SKM-1 treated with dmso at 0.1 percent for 144 hours (cell line): ENCODE results near the gene CEP152.
"Not testable (repeated sequence)": the region's sequence is repeated elsewhere in the genome, so short reads cannot be mapped to it uniquely, and the experiment has no call there.

Source experiments
- DNase-seq: peaks from one replicate; lab custom pipeline; 2025; ENCODE audit not compliant: unreplicated experiment; lab: John Stamatoyannopoulos, UW

Gene CEP152

DNA sequence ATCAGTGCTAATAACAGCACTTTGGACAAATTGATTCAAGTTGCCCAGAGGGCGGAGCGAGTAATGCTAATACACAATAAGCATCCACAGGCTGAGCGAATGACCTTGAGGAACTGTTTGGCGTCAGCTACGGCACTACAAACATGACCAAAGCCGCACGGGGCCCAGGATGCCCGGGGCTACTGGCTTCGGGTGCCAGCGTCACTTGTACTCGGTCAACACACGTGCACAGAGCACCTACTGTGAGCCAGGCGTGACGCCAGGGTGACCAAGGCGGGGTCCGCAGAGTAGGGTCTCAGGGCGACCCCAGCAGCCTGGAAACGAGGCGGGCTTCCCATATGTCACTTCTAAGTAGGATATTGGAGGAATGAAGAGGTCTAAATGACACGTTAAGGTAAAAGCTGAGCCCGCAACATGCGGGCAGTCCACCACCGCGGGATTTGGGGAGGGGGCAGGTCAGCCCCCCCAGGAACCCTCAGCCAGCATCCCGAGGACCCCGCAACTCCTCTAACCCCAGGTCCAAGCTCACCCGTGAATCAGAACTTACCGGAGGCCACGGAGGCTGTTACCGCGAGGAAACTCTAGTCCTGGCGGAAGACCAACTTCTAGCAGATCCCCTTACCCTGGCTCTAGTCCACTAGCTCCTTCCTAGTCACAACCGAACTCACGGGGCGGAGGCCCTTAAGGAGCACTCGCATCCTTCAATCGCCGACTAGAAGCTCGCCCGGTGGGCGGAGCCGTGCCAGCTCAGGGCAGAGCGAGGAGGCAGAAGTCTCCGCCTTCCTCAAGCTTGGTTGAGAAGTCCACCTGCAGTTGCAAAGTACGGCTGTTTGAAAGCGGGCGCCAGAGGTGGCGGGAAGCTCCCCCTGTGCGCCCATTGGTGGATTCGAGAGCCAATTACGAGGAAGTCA is at the start of gene CEP152:
TSS of gene CEP152 (minus strand) at position 656 of the 911 bp plus-strand sequence. CDS start 5,420 bp downstream, outside the sequence.
- peak; percentile 99 for DNase-seq

DNA sequence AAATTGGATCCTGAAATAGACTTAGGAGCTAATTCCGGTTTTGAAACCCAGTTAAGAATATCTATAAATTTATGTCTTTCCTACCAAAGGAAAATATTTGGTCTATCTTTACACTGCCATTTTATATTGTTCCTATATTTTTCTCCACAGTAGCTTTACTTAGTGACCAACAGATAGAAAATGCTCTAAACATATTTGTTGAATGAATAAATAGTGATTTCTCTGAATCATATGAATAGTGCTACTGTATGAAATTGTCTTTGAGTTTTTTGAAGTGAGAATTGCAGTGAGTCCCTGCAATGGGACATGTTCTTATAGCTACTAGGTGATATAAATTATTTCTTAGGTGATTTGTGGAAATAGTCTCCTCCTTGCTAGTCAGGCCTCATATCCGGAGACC is 48.6 kb upstream of the CEP152 start:
- DNase-seq = no peak

DNA sequence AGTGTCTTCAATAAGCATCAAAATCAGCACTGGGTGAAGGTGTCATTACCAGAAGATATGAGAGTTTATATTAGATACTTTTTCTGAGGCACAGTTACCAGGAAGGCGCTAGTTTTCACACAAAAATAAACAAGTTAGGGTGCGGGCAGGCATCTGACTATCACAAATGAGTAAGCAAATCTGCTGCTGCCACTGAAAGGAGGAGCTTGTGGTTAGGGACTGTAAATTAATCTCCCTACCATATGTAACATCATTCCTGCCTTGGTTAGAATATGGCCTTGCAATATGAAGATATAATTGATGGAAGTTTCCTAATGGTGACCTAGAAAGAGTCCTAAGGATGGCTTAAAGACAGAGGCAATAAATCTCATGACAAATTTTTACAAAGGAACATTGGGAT is 47.5 kb upstream of the CEP152 start:
- no peak for DNase-seq

DNA sequence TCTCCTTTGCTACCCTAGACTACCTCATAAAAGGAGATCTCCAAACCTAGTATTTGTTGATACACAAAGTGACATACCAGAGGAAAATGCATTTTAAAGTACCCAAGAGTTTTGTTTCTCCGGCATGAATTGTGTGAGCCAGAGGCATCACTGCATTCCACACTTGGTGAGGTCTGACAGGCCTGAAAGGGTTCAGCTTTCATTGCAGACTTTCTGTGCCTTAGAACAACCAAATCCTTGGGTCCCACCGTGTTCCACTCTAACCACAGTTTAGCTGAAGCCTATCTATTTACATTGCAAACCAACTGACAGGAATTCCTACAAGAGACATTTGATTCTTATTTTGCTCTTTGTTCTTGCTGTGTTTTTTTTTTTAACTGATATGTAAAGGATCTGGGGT is 46.1 kb upstream of the CEP152 start:
- no peak for DNase-seq

GRCh38 chr15:48855501-48856440 is 44.9 kb upstream of the CEP152 start:
- DNase-seq = no peak

- DNase-seq = not testable (repeated sequence)
Observed at GRCh38 chr15:48854434-48854833, 43.6 kb upstream of the CEP152 start.

DNA sequence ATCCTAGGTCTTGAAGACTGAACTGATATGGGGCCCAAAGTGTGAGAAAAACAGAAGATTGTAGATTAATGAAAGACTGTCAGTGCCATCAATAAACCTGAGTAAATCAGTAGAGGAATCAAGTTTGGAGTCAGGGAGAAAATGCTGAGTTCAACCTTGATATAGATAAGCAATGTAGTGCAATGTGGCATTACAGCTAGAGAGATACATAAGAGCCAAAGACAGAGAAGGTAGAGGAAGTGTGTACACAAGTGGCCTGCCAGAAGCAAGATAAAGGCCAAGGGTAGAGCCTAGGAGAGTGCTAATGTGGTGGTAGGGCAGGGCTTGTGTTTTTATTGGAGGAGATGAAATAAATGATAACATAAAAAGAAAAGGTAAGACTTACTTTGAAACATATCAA is 41.1 kb upstream of the CEP152 start:
- no peak for DNase-seq

GRCh38 chr15:48850648-48851047 is 39.8 kb upstream of the CEP152 start:
- no peak for DNase-seq

- DNase-seq = no peak
Observed at GRCh38 chr15:48845123-48845522, 34.3 kb upstream of the CEP152 start.

DNA sequence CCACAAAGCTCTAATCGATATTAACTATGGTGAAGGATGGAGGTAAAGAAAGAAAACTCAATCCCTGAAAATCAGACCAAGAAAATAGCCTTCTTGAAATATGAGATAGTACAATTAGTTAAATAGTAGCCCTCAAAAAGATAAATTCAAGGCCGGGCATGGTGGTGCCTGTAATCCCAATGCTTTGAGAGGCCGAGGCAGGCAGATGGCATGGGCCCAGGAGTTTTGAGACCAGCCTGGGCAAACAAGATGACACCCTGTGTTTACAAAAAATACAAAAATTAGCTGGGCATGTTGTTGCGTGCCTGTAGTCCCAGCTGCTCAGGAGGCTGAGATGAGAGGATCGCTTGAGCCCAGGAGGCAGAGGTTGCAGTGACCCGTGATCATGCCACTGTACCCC is 31.6 kb upstream of the CEP152 start:
- DNase-seq = no peak

DNA sequence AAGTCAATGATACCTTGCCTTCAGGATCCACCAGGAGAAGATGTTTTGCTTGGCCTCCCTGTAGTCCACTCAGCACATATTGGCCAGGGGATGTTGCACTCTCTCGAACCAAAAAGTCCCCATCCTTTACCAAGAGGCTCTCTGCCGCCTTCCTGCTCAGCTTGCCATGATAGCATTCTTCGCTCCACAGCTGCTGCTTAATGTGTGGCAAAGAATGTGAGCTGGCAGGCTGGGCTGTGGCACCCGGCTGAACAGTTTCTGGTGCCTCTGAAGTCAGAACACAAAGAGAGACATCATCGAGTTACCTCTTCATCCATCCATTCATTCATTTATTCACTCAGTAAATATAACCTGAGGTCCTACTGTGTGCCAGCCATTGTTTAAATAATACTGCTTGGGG is 23.9 kb upstream of the CEP152 start:
- DNase-seq = no peak

- no peak for DNase-seq
Observed at GRCh38 chr15:48833526-48834239, 22.8 kb upstream of the CEP152 start.

DNA sequence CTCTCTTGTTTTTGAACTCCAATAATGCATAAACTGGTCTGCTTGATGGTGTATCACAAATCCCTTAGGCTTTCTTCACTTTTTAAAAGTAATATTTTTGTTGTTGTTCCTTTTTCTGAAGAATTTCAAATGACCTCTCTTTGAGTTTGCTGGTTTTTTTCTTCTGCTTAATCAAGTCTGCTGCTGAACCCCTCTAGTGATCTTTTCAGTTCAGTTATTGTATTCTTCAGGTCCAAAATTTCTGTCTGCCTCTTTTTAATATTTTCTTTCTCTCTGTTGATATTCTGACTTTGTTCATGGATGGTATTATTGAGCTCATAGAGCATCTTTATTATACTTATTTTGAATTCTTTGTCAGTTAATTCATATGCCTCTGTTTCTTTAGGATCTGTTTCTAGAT is 21.8 kb upstream of the CEP152 start:
- DNase-seq = no peak

- no peak for DNase-seq
Observed at GRCh38 chr15:48828906-48829305, 18.0 kb upstream of the CEP152 start.

GRCh38 chr15:48828471-48828870 is 17.6 kb upstream of the CEP152 start:
- no peak for DNase-seq

- DNase-seq = no peak
Observed at GRCh38 chr15:48825075-48825474, 14.2 kb upstream of the CEP152 start.

- DNase-seq = no peak
Observed at GRCh38 chr15:48823706-48824105, 12.8 kb upstream of the CEP152 start.

DNA sequence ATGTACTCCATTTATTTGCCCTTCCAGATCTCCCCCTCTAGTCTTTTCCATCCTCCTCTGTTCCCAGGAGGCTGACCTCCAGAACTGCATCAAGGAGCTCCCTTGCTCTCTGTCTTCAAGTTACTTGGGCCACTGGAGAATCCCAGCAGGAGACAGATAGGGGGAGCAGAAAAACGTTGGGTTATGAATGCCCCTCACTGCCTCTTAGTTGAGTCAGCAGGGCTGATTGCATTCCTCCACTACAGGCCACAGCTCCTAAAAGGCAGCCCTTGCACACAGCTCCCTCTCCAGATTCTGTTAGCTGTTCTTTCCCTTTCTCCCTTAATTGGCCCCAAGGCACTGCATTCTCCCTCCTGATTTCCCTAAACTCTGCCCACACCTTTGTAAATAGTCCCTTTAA is 12.4 kb upstream of the CEP152 start:
- DNase-seq = no peak

DNA sequence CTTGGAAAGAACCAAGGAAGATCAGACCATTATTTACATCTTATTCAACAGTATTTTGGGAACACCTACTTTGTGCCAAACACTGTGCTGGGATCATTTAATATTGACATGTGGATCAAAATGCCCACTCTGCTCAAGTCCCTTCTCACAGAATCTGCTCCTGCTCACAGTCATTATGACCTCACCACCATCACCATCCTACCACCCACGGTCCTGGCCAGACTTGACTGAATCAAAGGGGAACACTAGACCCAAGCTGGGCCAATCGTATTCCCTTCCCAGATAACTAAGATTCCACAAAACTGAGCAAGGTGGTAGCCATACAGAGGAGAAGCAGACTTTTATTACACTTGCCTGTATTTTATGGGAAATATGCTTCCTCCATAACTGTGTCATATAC is 3.4 kb upstream of the CEP152 start:
- DNase-seq = no peak

- DNase-seq = peak; percentile 58
Observed at GRCh38 chr15:48811325-48811958, 573 bp upstream of the CEP152 start.

- no peak for DNase-seq
Observed at GRCh38 chr15:48806151-48806550, 4.7 kb downstream of the CEP152 start.
